HG02870 (cell line): Measurements from ENCODE around the gene NUP62.
A peak's percentile ranks its signal among the peaks of the same experiment; 100 is the strongest.

Source experiments
- ATAC-seq: cut with Tn5 transposase; IDR thresholded peaks from one replicate; pipeline ENCODE4 v1.9.1; 2021; ENCODE audit warnings: mild to moderate bottlenecking, moderate library complexity; ENCODE audit not compliant: unreplicated experiment

The NUP62 gene

DNA sequence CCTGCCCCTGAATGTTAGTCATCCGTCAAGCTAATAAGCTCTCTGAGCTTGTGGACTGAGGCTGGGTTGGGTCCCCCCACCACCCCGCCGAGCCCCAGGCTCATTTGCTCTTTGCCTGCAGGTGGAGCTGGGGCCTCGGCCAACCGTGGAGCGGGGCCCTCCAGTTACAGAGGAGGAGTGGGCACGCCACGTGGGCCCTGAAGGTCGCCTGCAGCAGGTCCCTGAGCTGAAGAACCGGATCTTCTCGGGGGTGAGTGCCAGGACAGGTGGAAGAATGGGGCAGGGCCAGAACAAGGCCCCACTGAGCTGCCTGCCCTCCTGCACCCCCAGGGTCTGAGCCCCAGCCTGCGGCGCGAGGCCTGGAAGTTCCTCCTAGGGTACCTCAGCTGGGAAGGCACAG lies 46.7 kb downstream of the NUP62 start:
- no peak for ATAC-seq

DNA sequence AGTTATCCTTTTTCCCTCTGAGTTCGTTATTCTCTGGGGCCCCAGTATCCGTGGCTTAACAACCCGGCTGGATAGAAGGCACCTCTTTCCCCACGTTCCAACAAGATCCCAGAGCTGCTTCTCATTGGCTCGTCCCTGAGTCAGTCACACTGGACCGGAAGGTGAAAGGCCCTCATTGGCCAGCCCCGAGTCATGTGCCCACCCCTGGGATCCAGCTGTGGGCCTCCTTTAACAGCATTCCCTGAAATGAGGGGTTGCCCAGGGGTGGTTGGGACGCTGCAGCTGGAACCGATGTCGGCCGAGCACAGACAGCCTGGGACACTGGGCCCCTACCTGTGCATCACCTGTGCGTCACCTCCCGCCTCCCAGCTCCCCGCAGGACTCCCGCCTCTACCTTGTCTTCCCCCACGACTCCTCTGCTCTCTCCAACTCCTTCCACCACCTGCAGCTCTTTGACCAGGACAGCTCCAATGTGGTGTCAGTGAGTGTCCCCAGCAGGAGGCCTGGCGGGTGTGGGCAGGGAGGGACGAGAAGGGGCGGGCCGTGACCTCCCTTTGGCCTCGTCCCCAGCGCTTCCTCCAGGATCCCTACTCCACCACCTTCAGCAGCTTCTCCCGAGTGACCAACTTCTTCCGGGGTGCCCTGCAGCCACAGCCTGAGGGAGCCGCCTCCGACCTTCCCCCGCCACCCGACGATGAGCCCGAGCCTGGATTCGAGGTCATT lies 47.5 kb downstream of the NUP62 start:
- no peak for ATAC-seq

GRCh38 chr19:49881186-49881585 lies 48.1 kb downstream of the NUP62 start:
- no peak for ATAC-seq

- no peak for ATAC-seq
Measured at GRCh38 chr19:49880162-49880869, 49.0 kb downstream of the NUP62 start.

DNA sequence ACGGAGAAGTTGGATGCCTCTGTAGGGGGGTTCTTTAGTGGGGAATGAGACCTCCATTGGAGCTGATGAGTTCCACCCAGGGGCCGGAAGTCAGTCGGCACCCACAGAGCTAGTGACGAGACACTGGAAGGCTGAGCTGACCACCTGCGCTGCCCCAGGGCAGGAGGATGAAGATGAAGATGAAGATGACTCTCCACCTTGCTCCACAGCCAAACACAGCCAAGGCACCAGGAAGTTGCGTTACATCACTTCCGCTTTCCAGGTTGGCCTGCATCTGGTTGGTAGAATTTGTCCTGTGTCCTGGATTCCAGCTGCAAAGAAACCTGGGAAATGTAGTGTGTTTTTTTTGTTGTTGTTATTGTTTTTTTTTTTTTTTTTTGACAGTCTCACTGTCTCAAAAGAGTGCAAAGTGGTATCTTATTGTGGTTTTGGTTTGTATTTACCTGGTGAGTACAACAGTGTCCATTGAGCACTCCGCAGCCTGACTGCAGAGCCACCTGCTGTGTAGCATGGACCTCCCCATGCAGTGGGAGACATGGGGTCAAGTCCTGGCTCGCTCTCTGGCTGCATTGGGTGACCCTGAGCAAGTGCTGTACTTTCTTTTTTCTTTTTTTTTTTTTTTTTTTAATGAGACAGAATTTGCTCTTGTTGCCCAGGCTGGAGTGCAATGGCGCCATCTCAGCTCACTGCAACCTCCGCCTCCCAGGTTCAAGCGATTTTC lies 49.9 kb downstream of the NUP62 start:
- no peak for ATAC-seq

DNA sequence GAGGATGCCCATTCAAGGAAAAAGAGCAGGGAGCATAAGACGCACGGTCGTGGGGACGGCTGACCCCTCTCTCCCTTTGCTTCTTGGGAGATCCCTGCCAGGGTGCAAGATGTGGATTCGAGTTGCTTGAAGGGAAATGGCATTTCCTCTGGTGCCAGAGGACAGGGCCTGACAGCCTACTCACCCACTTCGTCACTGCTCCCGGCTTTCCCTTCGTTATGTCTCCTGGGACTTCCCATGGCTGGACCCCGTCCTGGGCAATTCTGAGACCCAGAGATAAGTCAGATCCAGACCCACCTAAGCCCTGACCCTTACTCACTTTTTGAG lies 50.6 kb downstream of the NUP62 start:
- no peak for ATAC-seq

GRCh38 chr19:49877879-49878743 lies 51.2 kb downstream of the NUP62 start:
- peak; percentile 34 for ATAC-seq

- ATAC-seq, result peak; percentile 65
Measured at GRCh38 chr19:49877020-49877878, 52.1 kb downstream of the NUP62 start, which contains the start of the genes AKT1S1 and TBC1D17. Gene AKT1S1, minus strand, starts transcription at chr19:49877355. Its CDS starts 4,060 bp downstream, at chr19:49873295. Gene TBC1D17, plus strand, starts transcription at chr19:49877702. Its CDS starts 22 bp downstream, at chr19:49877724.

GRCh38 chr19:49876422-49877019 lies 52.8 kb downstream of the NUP62 start:
- peak; percentile 39 for ATAC-seq

DNA sequence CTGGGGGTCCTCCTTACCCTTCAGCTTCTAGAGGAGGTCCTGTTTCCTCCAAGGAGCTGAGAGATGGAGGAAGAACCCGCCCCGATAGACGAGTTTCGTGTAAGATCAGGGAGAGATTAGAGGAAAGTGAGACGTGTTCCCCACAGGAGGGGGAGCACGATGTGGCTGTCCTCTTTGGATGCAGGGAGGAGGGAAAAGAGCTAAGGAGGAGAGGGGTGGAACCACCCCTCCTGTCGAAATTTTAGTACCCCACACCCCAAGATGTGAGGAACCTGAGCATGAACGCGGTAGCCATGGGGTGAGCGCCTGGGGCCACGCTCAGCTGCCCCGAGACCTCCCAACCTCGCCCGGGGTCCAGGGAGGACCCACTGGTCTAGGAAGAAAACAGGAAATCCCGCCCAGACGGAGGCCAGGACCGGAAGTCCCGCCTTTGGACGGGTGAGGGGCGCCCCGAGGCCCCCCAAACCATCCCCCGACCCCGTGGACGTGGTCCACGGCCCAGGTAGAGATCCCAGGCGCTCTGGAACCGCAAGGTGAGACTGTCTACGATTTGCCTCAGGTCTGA lies 53.4 kb downstream of the NUP62 start:
- ATAC-seq, result no peak

DNA sequence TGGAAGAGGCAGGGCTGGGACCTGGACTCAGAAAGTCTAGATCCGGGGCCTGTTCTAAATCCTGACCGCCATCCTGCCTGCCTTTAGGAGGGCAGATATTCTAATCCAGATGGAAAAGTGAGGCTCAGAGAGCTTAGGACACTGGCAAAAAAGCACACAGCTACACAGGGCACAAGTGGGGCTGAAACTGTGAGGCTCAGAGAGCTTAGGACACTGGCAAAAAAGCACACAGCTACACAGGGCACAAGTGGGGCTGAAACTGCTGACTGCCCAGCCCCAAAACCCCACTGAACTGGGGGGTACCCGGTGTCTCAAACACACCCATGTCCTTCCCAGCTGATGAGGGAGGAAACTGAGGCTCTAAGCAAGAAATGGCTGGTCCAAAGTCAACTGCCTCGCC lies 54.1 kb downstream of the NUP62 start:
- no peak for ATAC-seq

DNA sequence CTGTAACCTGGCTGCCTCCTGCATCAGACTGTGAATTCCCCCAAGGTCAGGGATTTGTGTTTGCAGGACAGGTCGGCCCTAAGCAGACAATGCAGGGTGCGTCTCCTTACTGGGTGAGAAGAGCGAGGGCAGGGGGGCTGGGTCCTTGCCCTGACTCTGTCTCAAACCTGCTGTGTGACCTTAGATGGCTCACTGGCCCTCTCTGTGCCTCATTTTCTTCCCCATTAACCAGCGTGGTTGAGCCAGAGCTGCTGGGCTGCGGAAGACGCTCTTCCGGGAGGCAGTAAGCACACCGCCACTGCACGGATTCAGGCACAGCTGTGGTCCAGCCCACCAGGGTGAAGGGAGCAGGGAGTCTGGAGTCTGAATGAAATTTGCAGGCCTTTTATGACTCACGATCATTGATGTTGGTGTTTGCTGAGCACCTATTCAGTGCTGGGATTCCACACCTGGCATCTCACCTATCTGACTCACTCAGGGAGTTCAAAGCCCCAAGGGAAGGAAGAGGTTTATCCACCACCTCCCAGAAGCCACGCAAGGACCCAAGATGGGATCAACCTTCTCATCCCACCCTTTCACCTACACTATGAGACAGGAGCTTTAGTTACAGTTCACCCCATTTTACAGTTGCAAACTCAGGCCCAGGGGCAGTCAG lies 54.7 kb downstream of the NUP62 start:
- ATAC-seq, result no peak

DNA sequence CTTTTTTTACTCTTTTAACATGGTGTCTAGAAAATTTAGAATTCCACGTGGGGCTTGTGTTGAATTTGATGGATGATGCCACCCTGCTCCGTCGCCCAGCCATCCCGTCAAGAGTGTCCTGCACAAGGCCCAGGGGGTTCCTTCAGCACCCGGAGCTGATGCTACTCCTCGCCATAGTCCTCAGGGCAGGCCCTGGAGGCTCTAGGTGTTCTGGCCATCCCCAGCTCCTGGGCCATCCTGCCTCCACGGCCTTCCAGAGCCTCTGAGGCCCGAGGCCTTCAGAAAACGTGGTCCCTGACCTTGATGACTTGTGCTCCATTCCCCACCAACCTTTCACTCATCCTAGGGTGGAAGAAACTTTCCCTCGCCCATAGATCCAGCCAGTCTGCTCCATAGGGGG lies 55.5 kb downstream of the NUP62 start:
- no peak for ATAC-seq

GRCh38 chr19:49873129-49873521 lies 56.2 kb downstream of the NUP62 start:
- no peak for ATAC-seq

DNA sequence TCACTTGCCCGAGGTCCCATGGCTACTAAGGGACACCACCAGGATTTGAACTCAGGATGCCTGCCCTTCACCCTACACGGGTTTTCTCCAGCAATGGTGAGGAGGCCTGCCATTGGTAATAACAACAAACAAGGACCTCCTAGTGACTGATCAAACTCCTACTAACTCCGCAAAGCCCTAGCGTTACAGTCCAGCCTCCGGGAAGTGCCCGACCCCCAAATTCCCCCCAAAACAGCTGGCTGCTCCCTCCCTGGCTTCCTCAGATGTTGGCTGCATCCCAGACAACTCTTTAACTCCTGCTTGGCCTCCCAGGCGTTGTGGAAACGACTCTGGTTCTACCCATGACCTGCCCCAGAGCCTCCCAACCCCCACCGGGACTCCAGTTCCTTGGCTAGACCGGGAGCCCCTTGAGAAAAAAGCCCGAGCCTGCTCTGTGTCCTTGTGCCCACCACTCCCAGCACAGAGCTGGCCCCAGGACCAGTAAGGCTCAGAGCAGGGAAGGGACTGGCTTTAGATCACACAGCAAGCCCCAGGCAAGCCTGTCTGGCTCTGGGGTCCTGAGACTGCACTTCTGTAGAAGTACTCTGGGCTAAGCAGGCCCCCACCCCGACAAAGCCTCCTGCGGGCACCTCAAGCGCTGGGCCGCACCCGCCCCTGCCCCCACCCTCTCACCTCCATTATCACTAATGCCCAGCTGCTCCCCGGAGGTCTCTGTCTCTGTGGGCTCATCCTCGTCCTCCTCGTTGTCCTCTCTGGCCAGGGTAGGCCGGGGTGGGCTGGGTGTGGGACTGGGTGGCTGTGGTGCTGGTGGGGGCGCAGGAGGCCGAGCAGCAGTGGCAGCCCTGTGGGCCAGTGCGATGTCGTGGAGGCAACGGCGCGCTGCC lies 56.8 kb downstream of the NUP62 start:
- ATAC-seq, result no peak

DNA sequence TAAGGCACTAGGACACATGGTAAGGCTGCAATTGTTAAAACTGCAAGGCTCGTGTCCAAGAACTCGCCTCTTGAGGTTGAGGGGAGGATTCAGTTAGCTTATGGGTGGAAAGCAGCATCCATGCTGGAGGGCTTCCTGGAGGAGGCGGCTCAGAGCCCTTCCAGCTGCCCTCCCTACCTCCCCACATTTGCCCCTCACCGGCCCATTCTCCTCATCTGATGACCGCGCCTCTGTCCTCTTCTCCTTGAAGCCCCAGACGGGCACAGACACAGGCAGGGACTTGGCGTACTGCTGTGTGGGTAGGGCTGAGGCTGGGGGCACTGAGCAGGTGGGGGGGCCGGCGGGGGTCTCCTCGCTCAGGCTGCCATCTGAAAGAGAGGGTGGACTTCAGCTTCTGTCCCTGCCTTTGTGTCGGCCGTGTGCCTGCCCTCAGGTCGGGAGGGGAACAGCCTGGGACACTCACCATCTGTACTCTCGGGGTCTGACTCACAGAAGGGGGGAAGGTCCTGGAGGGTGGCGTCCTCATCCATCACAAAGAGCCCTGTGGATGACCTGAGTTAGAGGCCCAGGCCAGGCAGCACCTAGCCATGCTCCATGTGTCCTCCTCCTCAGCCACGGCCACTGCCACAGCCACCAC lies 57.8 kb downstream of the NUP62 start:
- ATAC-seq, result no peak

- no peak for ATAC-seq
Measured at GRCh38 chr19:49870309-49870901, 58.9 kb downstream of the NUP62 start.
